ENCODE results near the gene PRND. TPM values are rescaled to one million over a fixed set of nuclear protein-coding genes. Genes with fewer than 3 reads are reported as not detected.

The PRND gene
- total RNA-seq, 1 donor: not detected

DNA sequence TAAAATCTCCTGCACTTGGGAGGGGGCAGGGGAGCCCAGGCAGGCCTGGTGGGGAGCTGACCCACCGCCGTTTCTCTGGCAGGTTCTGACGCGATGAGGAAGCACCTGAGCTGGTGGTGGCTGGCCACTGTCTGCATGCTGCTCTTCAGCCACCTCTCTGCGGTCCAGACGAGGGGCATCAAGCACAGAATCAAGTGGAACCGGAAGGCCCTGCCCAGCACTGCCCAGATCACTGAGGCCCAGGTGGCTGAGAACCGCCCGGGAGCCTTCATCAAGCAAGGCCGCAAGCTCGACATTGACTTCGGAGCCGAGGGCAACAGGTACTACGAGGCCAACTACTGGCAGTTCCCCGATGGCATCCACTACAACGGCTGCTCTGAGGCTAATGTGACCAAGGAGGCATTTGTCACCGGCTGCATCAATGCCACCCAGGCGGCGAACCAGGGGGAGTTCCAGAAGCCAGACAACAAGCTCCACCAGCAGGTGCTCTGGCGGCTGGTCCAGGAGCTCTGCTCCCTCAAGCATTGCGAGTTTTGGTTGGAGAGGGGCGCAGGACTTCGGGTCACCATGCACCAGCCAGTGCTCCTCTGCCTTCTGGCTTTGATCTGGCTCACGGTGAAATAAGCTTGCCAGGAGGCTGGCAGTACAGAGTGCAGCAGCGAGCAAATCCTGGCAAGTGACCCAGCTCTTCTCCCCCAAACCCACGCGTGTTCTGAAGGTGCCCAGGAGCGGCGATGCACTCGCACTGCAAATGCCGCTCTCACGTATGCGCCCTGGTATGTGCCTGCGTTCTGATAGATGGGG lies 3.0 kb downstream of the PRND start:
- peaks cover 15% of the 10 kb centered on the region for H3K27me3 ChIP-seq (ENCODE audit: insufficient read depth, low read length)
- no peak overlapping the region for H2AFZ ChIP-seq (ENCODE audit: low read length)
- H3K27ac ChIP-seq (ENCODE audit: low read depth, low read length): no peak overlapping the region
- no peak overlapping the region for H3K4me2 ChIP-seq (ENCODE audit: insufficient read depth, low read length)
- H3K9me3 ChIP-seq (ENCODE audit: low read depth, low read length): no peaks in the 10 kb centered on the region
- H3K79me2 ChIP-seq (ENCODE audit: insufficient read depth, low read length): no peaks in the 10 kb centered on the region
- no peaks in the 10 kb centered on the region for H3K4me1 ChIP-seq (ENCODE audit: insufficient read depth, low read length)
- DNase-seq (ENCODE audit: insufficient read length, low spot score, missing footprints): no peak
- no peaks in the 10 kb centered on the region for H3K36me3 ChIP-seq (ENCODE audit: insufficient read depth, low read length)
- H3K4me3 ChIP-seq (ENCODE audit: insufficient read depth, low read length): no peak overlapping the region
- TF ChIP-seq, protein P1, sequence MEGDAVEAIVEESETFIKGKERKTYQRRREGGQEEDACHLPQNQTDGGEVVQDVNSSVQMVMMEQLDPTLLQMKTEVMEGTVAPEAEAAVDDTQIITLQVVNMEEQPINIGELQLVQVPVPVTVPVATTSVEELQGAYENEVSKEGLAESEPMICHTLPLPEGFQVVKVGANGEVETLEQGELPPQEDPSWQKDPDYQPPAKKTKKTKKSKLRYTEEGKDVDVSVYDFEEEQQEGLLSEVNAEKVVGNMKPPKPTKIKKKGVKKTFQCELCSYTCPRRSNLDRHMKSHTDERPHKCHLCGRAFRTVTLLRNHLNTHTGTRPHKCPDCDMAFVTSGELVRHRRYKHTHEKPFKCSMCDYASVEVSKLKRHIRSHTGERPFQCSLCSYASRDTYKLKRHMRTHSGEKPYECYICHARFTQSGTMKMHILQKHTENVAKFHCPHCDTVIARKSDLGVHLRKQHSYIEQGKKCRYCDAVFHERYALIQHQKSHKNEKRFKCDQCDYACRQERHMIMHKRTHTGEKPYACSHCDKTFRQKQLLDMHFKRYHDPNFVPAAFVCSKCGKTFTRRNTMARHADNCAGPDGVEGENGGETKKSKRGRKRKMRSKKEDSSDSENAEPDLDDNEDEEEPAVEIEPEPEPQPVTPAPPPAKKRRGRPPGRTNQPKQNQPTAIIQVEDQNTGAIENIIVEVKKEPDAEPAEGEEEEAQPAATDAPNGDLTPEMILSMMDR (IDR thresholded peaks at IDR 0.05; ENCODE audit: extremely low read depth, low read depth, low read length): no peak
- H4K20me1 ChIP-seq (ENCODE audit: insufficient read depth, low read length): no peaks in the 10 kb centered on the region

DNA sequence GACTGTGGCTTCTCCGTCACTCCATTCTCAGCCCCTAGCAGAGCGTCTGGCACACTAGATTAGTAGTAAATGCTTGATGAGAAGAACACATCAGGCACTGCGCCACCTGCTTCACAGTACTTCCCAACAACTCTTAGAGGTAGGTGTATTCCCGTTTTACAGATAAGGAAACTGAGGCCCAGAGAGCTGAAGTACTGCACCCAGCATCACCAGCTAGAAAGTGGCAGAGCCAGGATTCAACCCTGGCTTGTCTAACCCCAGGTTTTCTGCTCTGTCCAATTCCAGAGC lies 3.5 kb downstream of the PRND start:
- Histone ChIP-seq H2AFZ (ENCODE audit: low read length) (no peak overlapping the region), H3K4me1 (ENCODE audit: insufficient read depth, low read length) (no peaks in the 10 kb centered on the region), H3K4me3 (ENCODE audit: insufficient read depth, low read length) (no peak overlapping the region), H3K4me2 (ENCODE audit: insufficient read depth, low read length) (no peak overlapping the region), H3K36me3 (ENCODE audit: insufficient read depth, low read length) (no peaks in the 10 kb centered on the region), H3K27me3 (ENCODE audit: insufficient read depth, low read length) (peaks cover 15% of the 10 kb centered on the region), H4K20me1 (ENCODE audit: insufficient read depth, low read length) (no peaks in the 10 kb centered on the region), H3K9me3 (ENCODE audit: low read depth, low read length) (no peaks in the 10 kb centered on the region), H3K79me2 (ENCODE audit: insufficient read depth, low read length) (no peaks in the 10 kb centered on the region), H3K27ac (ENCODE audit: low read depth, low read length) (no peak overlapping the region)
- TF ChIP-seq, protein P1 (IDR thresholded peaks at IDR 0.05; ENCODE audit: extremely low read depth, low read depth, low read length): no peak
- no peak for DNase-seq (ENCODE audit: insufficient read length, low spot score, missing footprints)

DNA sequence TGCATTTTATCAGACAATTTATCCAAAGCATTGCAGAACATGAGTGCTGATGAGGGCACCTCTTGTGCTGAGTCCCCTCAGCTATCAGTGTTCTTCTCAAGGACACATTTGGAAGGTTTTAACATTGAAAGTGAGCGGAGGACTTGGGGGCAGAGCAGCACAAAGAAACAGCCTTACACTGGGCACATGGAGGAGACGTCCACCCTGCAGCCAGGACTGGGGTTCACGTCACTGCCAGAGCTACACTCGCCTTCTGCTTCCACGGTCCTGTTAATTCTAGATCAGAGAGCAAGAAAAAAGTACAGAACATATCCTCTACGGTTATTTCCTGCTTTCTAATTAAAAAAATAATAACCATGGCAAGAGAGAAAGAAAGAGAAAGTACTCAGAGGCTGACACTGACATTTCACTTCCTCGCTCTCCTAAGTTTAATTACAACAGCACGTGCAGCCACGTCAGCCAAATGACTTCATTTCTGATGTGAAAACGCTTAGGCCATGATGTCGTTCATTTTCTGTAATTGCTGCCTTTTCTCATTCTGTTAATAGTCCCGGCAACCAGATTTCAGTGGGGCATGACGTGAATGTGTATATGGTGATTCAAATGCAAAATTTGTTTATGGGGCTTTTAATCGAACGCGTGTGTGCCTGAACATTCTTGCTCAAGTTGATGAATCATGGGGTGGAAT lies 5.1 kb downstream of the PRND start:
- H3K27ac ChIP-seq (ENCODE audit: low read depth, low read length): no peak overlapping the region
- H3K4me3 ChIP-seq (ENCODE audit: insufficient read depth, low read length): peak overlapping the region; percentile 24
- TF ChIP-seq, protein P1 (IDR thresholded peaks at IDR 0.05; ENCODE audit: extremely low read depth, low read depth, low read length): no peak
- peak; percentile 75 for DNase-seq (ENCODE audit: insufficient read length, low spot score, missing footprints)
- no peaks in the 10 kb centered on the region for H3K4me1 ChIP-seq (ENCODE audit: insufficient read depth, low read length)
- peaks cover 23% of the 10 kb centered on the region for H3K27me3 ChIP-seq (ENCODE audit: insufficient read depth, low read length)
- H3K79me2 ChIP-seq (ENCODE audit: insufficient read depth, low read length): no peaks in the 10 kb centered on the region
- no peaks in the 10 kb centered on the region for H3K36me3 ChIP-seq (ENCODE audit: insufficient read depth, low read length)
- peak overlapping the region; percentile 62 for H3K4me2 ChIP-seq (ENCODE audit: insufficient read depth, low read length)
- H4K20me1 ChIP-seq (ENCODE audit: insufficient read depth, low read length): no peaks in the 10 kb centered on the region
- H3K9me3 ChIP-seq (ENCODE audit: low read depth, low read length): no peaks in the 10 kb centered on the region
- peak overlapping the region; percentile 51 for H2AFZ ChIP-seq (ENCODE audit: low read length)

DNA sequence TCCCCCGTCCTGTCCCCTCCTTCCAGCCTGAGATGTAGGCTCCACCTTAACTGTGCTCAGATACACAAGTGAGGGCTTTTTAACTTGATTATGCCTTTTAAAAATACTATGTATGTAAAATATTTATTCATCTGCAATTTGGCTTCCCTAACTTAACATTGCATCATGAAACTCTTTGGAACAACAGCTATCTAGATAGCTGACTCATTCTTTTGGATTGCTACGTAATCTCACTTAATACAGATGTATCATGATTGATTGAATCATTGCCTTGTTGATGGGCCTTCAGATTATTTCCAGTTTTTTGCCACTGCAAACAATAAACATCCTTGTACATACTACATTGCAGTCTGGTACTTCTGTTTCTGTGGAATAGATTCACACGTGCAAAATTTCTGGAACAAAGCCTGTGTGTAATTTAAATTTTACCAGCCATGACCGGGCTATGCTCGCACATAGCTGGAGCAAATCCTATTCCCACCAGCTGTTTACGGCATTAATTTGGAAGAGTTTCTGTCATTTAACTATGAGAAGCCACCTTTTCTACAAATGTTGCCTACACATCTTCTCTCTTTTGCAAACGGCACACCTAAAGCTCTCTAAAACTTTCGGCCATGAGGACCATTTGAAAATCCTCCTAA lies 6.5 kb downstream of the PRND start:
- no peak overlapping the region for H3K4me2 ChIP-seq (ENCODE audit: insufficient read depth, low read length)
- no peaks in the 10 kb centered on the region for H3K79me2 ChIP-seq (ENCODE audit: insufficient read depth, low read length)
- no peaks in the 10 kb centered on the region for H3K9me3 ChIP-seq (ENCODE audit: low read depth, low read length)
- no peaks in the 10 kb centered on the region for H3K4me1 ChIP-seq (ENCODE audit: insufficient read depth, low read length)
- no peak overlapping the region for H3K4me3 ChIP-seq (ENCODE audit: insufficient read depth, low read length)
- no peaks in the 10 kb centered on the region for H4K20me1 ChIP-seq (ENCODE audit: insufficient read depth, low read length)
- H3K27ac ChIP-seq (ENCODE audit: low read depth, low read length): no peak overlapping the region
- TF ChIP-seq, protein P1 (IDR thresholded peaks at IDR 0.05; ENCODE audit: extremely low read depth, low read depth, low read length): no peak
- H3K36me3 ChIP-seq (ENCODE audit: insufficient read depth, low read length): no peaks in the 10 kb centered on the region
- DNase-seq (ENCODE audit: insufficient read length, low spot score, missing footprints): no peak
- peaks cover 18% of the 10 kb centered on the region for H3K27me3 ChIP-seq (ENCODE audit: insufficient read depth, low read length)
- H2AFZ ChIP-seq (ENCODE audit: low read length): no peak overlapping the region

Data from osteoblast (primary cell).